ENCODE results near the gene AVL9. TPM values are rescaled to one million over a fixed set of nuclear protein-coding genes. Genes with fewer than 3 reads are reported as not detected.

Gene AVL9
- total and polyA plus RNA-seq, 2 of the 4 experiments (the other 2 are of a cell fraction), result 13.1 to 21.7 TPM

GRCh38 chr7:32580646-32581045, 85.4 kb downstream of the AVL9 start:
- H2BK15ac ChIP-seq (ENCODE audit: low read depth, low read length), result no peak overlapping the region
- BruUV-seq (replicated peaks), result no TSS peak
- H3K9ac ChIP-seq (ENCODE audit: low read depth, low read length), result no peak overlapping the region
- peaks cover 41% of the 10 kb centered on the region for H3K36me3 ChIP-seq (ENCODE audit: control insufficient read depth, insufficient read depth, low read length)
- no CpG with 5 or more reads among the region's 4 CpGs for WGBS, 2 experiments (ENCODE audit: extremely low coverage in 2 of 2, insufficient read length in 1 of 2)
- no peak for TF ChIP-seq CEBPB (IDR thresholded peaks at IDR 0.05; ENCODE audit: low read depth, low read length)
- TF ChIP-seq, protein P1, sequence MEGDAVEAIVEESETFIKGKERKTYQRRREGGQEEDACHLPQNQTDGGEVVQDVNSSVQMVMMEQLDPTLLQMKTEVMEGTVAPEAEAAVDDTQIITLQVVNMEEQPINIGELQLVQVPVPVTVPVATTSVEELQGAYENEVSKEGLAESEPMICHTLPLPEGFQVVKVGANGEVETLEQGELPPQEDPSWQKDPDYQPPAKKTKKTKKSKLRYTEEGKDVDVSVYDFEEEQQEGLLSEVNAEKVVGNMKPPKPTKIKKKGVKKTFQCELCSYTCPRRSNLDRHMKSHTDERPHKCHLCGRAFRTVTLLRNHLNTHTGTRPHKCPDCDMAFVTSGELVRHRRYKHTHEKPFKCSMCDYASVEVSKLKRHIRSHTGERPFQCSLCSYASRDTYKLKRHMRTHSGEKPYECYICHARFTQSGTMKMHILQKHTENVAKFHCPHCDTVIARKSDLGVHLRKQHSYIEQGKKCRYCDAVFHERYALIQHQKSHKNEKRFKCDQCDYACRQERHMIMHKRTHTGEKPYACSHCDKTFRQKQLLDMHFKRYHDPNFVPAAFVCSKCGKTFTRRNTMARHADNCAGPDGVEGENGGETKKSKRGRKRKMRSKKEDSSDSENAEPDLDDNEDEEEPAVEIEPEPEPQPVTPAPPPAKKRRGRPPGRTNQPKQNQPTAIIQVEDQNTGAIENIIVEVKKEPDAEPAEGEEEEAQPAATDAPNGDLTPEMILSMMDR (conservative IDR thresholded peaks at IDR 0.05; ENCODE audit: low read depth, low read length), result no peak
- H3K4ac ChIP-seq (ENCODE audit: low read depth, low read length), result no peak overlapping the region
- H3K18ac ChIP-seq (ENCODE audit: low read depth, low read length), result no peak overlapping the region
- dilution Hi-C loops (cut with HindIII; ENCODE audit: low sequenced_read_pairs, unreplicated experiment) (no loop called here), intact Hi-C loops (cut with micrococcal nuclease) (loop anchor here (5.0 kb wide), 1 partner anchor 147 kb away; no protein-coding TSS in a partner anchor), in situ Hi-C loops (cut with MboI; ENCODE audit: low sequenced_read_pairs) (no loop called here)
- 0 out of 2 replicates have a peak, but pooled peaks cover 3% of the 10 kb centered on the region for H4K20me1 ChIP-seq (ENCODE audit: insufficient read depth, low read length)
- no peaks in the 10 kb centered on the region for H3K27me3 ChIP-seq (ENCODE audit: control insufficient read depth, insufficient read depth, low read length)
- H2BK20ac ChIP-seq (ENCODE audit: low read depth, low read length), result no peak overlapping the region
- H3K23ac ChIP-seq (ENCODE audit: low read depth, low read length), result no peak overlapping the region
- H3K9me1 ChIP-seq (ENCODE audit: insufficient read depth, low read length), result peaks cover 6% of the 10 kb centered on the region
- no peak for DNase-seq
- H3K27ac ChIP-seq (ENCODE audit: insufficient read depth, low read length), result no peak overlapping the region
- H2BK5ac ChIP-seq (ENCODE audit: low read depth, low read length, poor library complexity, severe bottlenecking), result no peak overlapping the region
- no peaks in the 10 kb centered on the region for H3K9me3 ChIP-seq (ENCODE audit: control insufficient read depth, insufficient read depth, low read length)
- H3K56ac ChIP-seq (ENCODE audit: extremely low read depth, insufficient read depth, low read length), result no peak overlapping the region
- H2AFZ ChIP-seq (replicated peaks; ENCODE audit: low read length, poor library complexity), result no peak overlapping the region
- no peak overlapping the region for H4K5ac ChIP-seq (ENCODE audit: low read depth, low read length)
- no peak overlapping the region for H2AK9ac ChIP-seq (replicated peaks; ENCODE audit: low read depth, low read length, poor library complexity)
- no peak for ATAC-seq (ENCODE audit: low read depth)
- peaks cover 3% of the 10 kb centered on the region; the same call in 1 of the 2 replicates for H3K4me1 ChIP-seq (ENCODE audit: control insufficient read depth, insufficient read depth, low read length)
- H3K14ac ChIP-seq (replicated peaks; ENCODE audit: low read depth, low read length), result no peak overlapping the region
- no peak overlapping the region for H3K4me2 ChIP-seq (ENCODE audit: low read depth, low read length)
- H3K4me3 ChIP-seq (ENCODE audit: insufficient read depth, low read depth, low read length), result no peak overlapping the region
- no peak overlapping the region for H2AK5ac ChIP-seq (ENCODE audit: low read depth, low read length)
- CTCF ChIA-PET, result no interaction called here
- H4K8ac ChIP-seq (ENCODE audit: low read depth in 2 of 2, low read length in 2 of 2), result no peak overlapping the region
- H3K79me1 ChIP-seq (ENCODE audit: low read depth in 1 of 2, low read length in 2 of 2), result peaks cover 6 to 10% of the 10 kb centered on the region in 2 experiments; a peak in 3 of 4 replicates
- no peak overlapping the region for H2BK120ac ChIP-seq (ENCODE audit: low read depth, low read length)
- no peak overlapping the region for H4K91ac ChIP-seq (ENCODE audit: insufficient read depth, low read depth, low read length)
- POLR2A ChIA-PET (ENCODE audit: unreplicated experiment), result interaction anchor here (0.5 kb wide), 1 partner anchor 85 kb away, joined by 3 read pairs; the partner anchor contains the start of gene AVL9

Measured in IMR-90 (cell line).